Hepatocyte (in vitro differentiated cells): ENCODE data around the gene C8G.

ENCODE experiments used
- CTCF ChIP-seq: fragments of 200-600 bp; sonication (generic); IDR thresholded peaks from 2 replicates; pipeline ENCODE4 v1.5.1; 2016; ENCODE audit warnings: antibody characterized with exemption, mild to moderate bottlenecking; ENCODE audit not compliant: poor library complexity
- EZH2 ChIP-seq: fragments of 200-600 bp; sonication (generic); IDR thresholded peaks from 2 replicates; pipeline ENCODE4 v1.6.1; 2016; ENCODE audit warnings: antibody characterized with exemption, mild to moderate bottlenecking, borderline replicate concordance
- EZH2phosphoT487 ChIP-seq: fragments of 200-600 bp; sonication (generic); IDR thresholded peaks from one replicate; pipeline ENCODE4 v1.6.1; 2018; ENCODE audit warnings: antibody characterized with exemption, mild to moderate bottlenecking, low read depth, moderate library complexity; ENCODE audit not compliant: unreplicated experiment, severe bottlenecking

GRCh38 chr9:136975644-136976043 is 30.6 kb downstream of the C8G start:
- TF ChIP-seq CTCF (no peak), EZH2 (no peak), EZH2phosphoT487 (no peak)
